HG03469 (cell line): ENCODE results near the gene IRAK1.

Experiments used
- ATAC-seq: cut with Tn5 transposase; IDR thresholded peaks from one replicate; pipeline ENCODE4 v1.9.1; 2021; ENCODE audit warnings: mild to moderate bottlenecking, moderate library complexity, moderate number of reproducible peaks; ENCODE audit not compliant: unreplicated experiment

Gene IRAK1

DNA sequence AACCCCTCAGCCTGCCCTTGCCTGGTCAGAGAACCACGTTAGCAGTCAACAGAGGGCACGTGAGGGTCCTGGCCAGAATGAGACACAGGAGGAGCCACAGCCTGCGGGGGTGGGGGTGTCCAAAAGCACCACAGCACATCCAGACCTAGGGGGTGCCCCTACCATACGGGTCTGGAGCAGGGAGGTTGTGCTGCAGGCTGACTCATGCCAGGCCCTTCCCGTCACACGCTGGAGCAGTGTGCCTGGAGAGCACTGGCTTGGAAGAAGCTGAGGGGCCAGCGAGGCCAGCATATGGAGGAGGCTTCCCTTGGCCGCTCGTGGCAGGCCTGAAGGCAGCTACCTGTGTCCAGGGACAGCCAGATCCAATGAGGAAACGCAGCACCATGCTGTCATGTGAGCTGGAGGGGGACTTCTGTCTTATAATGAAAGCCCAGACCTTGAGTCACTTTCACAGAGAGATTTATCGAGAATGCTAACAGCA is 1.5 kb upstream of the IRAK1 start:
- ATAC-seq: no peak

DNA sequence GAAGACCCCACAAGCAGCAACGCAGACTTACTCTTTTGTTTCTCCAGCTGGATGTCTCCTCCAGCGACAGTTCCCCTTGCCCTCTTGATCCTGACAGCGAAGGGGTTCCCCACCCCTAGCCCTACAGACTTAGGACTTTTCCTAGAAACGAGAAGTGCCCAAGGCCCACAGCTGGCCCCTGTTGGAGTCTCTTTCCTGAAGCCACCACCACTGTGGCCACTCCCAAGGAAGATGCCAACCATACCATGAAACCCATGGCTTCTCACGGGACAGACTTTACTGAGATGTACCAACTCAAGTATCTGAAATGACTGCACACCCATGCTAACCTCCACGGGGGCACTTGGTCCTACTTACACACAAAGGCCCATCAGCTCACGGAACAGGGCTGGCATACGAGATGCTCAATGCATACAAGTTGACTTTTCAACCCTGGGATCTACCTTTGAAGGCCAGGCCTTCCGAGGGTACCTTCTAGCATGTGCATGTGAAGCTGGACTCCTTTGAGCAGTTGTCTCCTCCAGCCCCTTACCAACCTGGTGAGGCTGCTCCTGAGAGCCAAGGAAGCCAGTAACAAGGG is 924 bp upstream of the IRAK1 start:
- ATAC-seq: no peak

DNA sequence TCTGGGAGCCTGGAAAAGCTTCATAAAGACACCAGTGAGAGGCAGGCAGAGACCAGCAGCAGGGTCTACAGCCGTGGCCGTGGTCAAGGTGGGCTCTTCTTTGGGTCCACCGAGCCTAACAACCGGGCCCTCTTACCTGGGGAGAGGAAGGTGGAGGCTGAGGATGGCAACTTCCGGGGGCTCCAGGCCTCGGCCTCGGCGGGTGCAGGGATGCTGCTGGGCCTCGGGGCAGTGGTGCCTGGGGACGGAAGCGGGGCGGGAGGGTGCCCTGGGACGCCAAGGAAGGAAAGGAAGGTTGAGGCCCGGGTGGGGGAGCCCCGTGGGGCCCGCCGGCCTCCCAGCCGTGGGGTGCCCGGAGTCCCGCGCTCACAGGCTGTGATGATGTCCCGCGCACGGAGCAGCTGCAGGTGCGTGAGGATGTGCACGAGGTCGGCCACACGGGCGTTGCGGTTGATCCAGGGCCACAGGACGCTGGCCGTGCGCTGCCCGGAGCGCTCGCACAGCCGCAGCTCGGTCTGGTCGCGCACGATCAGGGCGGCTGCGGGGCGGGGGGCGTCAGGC is 561 bp downstream of the IRAK1 start:
- ATAC-seq: no peak

DNA sequence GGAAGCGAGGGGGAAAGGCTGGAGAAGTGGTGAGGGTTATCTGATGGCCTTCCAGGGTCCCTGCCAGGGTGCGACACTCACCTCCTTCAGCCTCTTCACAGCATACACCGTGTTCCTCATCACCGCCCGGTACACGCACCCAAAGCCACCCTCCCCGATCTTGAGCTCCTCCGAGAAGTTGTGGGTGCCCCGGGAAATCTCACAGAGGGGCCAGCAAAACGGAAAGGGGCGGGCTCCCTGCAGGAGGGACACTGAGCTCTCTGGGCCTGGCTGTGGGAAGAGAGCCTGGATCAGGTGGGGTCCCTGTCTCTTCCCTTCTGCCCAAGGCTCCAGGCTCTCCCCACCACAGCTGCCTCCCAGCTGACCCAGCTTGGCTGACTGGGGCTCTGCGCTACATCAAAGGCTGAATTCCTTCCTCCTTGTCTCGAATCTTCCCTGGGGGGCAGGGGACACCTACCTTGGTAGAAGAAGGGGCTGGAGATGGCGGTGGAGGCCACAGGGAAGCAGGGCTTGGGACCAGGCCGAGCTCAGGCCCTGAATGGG is 1.1 kb downstream of the IRAK1 start:
- ATAC-seq: no peak

DNA sequence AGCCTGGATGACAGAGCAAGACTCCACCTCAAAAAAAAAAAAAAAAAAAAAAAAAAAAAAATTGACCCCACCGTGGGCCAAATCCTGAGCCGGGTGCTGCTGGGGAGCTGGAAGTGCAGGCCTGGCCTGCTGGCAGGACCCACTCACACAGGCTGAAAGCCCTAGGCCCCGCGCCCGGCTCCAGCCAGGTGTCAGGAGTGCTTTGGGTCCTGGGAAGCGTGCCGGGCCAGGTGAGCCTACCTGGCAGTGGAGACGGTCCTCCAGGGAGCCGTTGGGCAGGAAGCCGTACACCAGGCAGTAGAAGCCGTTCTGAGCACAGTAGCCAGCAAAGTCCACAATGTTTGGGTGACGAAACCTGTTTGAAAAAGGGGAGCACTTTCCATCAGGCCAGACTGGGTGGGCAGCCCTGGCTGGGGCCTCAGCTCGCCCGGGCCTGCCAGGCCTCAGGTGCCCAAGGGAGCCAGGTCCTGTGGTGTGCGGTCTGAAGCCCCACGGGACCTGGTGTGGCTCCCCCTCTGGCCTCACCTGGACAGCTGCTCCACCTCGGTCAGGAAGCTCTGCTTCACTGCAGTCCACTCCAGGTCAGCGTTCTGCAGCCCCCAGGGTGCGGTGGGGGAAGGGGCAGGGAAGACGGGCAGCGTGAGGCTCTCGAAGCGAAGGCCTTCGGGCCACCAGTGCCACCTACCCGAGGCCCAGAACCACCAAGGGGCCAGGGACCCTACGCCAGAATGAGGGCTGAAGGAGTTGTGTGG is 1.8 kb downstream of the IRAK1 start:
- ATAC-seq: no peak

DNA sequence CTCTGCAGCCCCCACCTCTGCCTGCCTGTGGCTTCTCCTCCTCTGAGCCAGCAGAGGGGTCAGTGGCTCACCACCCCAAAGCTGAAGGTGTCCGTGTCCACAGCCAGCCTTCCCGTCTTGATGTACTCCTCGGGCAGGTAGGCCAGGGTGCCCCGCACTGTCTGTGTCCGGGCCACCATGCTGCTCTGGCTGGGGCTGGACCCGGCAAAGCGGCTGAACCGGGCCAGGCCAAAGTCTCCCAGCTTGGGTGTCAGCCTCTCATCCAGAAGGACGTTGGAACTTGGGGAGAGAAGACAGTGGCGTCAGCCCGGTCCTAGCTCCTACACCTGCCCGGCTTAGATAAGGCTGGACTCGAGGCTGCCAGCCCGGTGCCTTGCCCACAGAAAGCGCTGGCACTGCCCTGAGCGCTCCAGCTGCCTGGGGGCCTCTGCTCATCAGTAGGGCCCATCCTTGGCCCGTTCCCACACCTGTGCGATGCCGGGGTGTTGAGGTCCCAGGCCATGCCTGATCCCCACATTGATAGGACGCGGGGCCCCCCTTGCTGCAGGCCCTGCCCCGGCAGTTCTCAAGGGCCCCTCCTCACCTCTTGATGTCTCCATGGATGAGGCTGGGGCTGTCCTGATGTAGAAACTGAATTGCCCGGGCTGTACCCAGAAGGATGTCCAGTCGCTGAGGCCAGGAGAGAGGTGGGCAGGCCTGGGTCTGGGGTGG is 3.2 kb downstream of the IRAK1 start:
- no peak for ATAC-seq

DNA sequence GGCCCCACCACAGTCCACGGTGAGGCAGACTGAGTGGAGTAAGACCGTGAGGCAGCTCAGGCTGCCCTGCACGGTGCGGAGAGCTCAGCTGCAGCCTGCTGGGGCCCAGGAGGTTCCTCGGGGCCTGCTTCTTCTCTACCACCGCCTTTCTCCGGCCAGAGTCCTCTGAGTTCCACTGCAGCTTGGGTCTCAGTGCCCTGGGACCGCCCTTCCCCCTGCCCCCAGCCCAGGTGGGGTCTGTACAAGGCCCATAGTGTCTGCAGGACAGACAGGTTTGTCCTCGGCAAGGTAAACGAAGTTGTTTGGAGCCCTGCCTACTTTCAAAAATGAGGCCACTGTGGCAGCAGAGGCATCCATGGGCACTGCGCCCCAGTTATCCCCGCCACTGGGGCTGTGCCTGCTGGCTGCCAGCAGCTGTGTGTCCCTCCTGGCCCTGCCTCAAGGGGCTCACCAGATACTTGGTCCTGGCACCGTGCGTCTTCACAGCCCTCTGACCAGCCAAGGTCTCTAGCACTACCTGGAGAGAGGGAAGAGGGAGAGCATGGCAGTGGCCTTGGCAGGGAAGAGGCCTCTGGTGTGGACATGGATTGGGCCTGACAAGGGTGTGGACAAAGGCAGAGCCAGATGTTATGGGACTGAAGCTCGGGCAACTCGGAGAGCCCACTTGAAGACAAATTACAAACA is 4.0 kb downstream of the IRAK1 start:
- no peak for ATAC-seq

DNA sequence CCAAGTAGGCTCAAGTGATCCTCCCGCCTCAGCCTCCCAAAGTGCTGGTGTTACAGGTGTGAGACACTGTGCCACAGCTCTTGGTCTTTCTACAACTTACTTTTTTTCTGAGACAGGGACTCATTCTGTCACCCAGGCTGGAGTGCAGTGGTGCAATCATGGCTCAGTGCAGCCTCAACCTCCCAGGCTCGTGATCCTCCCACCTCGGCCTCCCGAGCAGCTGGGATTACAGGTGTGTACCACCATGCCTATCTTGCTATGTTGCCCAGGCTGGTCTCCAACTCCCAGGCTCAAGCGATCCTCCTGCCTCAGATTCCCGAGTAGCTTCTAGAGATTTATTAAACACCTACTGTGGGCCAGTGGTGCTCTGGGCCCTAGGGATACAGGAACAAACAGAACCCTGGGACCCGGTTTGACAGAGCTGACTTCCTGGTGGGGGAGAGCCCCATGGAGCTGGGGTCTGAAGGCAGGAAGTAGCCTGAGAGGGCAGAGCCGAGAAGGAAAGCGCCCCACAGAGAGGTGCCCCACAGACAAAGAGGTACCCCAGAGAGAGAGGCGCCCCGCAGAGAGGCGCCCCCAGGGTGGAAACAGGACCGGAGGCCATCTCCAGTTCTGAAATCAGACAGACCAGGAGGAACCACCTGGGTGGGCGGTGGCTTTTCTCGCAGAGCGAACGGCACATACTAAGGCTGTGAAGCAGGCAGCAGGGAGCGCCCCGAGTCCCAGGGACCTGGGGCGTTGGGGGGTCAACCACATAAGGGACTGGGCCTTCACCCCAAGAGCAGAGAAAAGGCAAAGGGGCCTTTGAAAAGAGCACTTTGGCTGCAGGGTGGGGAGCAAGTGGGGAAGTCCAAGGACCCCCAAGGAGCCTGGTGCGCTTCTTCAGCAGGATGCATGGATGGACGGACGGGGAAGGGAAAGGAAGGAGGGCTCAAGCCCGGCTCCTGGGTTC is 5.0 kb downstream of the IRAK1 start:
- no peak for ATAC-seq

DNA sequence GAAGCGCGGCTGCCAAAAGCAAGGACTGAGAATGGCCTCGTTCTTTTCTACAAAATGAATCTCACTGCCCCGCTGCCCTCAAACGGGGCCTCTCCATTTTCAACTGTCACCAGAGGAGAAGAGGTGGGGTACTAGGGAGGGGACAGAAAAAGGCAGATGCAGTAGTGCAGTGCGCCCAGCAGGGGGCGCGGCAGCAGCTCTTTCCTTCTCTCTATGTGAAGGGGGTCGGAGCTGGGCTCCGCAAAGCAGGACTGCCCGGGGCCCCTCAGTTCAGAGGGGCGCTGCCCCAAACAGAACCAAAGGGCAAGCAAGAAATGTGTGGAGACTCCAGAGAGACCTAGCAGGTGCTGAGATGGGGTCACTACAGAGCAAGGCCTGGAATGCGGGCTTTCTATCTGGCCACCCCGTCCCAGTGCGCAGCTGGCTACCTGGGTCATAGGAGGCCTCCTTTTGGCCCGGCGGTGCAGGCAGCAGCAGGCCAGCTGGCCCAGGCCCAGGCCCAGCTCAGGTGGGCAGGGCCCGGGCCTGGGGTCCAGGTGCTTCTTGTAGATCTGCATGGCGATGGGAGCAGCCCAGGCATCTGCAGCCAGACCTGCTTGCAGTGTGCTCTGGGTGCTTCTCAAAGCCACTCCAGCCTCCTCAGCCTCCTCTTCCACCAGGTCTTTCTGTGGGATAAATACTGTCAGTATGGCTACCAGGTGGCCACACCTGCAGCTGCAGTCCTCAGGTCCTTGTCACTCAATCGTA is 5.9 kb downstream of the IRAK1 start:
- ATAC-seq: no peak

DNA sequence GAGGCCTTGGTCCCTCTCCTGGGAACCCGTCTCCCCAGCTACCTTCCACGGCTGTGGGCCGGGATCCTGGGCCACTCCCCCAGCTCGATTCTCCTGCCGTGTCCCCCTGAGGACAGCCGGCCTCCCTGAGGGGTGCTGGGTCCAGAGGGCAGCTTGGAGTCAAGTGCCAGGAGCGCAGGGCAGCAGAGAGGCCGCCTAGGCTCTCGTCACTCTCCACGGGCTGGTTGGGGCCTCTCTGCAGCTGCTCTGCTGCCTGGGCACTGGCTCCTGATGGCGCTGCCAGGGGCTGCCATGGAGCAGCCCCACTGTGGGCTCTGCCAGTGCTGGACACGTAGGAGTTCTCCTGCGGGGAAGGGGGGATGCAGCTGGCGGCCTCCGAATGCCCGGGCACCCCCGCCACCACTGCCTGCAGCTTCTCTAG is 6.7 kb downstream of the IRAK1 start:
- no peak for ATAC-seq

DNA sequence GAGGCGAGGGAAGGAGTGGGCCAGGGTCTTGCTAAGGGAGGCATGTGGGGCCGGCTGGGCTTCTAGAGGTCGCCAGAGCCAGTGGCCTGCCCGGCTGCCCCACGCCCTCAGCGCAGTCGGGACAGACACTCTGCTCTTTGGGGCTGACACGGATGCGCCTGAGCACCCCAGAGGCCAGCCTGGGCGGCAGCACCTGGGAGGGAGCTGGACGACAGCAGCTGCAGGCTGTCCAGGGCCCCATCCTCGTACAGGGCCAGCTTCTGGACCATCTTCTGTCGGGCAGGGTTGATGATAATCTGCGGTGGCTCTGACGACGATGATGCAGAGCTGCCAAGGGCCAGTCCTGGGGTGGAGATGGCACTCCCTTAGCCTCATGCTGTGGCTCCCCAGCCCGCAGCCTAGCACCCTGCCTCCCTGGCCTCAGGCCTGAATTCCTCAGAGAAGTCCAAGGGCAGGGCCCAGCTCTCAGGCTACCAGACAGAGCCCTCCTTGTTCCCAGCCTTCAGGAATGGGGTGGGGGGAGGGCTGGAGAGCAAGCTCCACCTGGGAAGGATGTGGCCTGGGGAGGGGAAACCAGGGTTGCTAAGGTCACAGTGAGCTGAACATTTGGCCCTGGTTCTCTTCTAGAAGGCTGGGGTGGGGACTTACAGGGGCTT is 7.2 kb downstream of the IRAK1 start:
- ATAC-seq: no peak

DNA sequence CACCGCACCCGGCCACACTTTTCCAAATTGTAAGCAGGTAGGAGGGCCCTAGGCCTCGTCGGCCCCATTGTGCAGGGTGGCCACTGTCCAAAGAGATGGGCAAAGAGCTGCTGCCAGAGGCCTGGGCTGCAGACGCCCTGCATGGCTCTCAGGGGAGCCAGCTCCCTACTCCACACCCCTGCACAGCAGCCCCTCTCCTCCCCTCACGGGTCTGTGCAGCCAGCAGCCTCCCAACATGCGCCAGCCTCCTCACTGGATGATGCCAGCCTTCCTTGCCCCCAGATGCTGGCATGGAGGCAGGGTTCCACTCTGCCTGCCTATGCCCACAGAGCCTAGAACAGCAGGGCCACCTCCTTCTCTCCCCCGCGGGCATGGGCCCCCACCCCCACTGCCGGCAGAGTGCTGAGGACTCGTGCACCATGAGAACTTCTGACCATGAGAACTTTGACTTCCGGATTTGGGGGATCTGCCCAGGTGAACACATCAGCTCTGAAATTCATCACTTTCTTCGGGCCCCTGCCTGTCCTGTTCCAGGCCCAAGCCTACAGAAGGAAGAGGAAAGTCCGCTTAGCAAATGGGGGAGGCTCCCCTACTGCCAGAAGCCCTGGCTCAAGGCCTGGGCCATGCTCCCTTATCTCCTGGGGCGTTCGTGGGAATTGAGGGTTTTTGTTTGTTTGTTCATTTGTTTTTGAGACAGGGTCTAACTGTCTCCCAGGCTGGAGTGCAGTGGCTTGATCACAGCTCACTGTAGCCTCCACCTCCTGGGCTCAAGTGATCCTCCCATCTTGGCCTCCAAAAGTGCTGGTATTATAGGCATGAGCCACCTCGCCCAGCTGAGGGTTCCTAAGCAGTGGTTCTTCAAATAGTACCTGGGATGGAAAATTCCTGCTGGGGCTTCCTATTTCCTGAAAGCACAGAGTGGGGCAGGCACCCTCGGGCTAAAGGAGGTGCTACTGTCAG is 8.0 kb downstream of the IRAK1 start:
- ATAC-seq: no peak

DNA sequence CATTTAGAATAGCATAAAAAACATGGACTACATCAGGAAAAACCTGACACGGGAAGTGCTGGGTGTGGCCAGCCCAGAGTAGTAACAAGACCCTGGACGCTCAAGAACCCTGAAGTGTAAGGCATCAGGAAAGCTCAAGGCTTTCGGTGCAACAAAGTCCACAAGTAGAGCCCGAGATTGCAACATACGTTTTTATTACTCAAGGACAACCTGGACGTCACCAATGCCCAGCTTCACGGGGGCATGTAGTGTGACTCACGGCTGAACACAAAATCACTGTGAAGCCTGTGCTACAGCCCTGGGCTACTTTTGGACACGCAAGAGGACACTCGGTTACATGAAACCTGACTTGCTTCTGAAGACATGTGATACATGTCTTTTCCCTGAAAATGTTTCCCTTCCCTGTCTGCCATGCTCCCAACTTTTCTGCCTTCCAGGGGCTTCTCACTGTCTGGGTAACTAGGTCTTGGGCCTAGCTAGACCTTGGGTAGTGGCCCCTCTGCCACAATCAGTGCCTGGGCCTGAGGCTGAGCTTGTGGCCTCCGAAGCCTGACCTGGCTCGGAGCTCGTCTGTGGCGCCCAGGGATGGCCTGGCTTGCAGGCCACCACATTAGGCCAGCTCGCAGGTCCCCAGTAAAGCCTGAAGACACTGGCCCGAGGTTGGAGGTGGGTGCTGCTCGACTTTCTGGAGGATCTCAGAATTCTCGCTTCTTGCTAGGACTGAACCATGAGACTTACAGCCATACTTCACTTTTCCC is 9.2 kb downstream of the IRAK1 start:
- no peak for ATAC-seq

DNA sequence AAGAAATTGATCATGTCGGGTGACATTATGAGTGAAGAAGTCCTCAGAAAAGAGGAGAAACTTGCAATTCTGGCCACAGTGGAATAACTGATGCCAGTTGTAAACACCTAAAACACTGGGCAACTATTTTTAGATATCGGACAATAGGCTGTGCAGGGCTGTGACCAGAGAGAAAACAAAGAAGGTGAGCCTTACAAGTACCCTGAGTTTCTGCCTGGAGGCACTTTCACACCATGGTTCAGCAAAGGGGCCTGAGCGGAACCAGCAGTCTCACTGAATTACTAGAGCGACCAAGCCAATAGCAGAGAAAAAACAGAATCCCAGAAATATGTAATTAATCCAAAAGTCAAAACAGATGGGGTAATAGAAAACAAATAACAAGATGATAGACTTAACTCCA is 11.2 kb downstream of the IRAK1 start:
- no peak for ATAC-seq

DNA sequence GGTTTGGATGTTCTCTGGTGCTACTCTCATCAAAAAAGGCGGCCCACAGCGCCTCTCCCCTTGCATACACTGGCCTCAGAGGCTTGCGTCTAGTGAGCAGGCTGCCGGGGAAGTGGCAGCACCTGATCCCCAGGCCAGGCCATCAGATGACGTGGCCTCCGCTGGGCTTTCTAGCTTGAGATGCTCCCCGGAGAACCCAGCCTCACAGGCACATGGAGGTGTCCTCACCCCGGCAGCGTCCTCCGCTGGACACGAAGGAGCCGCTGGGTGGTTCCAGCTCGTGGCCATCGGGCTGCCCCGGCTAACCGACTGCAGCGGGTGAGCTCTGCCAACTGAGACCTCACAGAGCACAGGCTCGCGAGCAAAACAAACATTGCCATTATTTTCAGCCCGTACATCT is 12.8 kb downstream of the IRAK1 start:
- ATAC-seq: no peak

DNA sequence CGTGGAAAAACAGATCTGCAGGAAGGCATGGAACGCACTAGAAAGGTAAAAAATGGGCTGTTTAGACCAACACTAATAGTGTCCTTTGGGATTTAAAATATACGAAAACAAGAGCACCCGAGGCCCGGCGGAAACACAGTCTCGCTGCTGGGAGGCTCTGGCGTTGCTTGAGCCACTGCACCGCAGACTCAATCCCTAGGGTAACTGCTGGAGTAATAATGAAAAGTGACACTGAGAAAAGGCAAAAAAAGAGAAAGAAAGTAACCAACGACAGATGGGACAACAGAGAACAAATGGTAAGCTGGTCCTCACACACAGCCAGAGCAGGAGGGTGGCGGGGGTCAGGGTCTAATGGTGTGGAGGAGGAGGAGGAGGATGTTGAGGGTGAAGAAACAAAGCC is 15.4 kb downstream of the IRAK1 start:
- ATAC-seq: no peak
